GOT3 (cell line): ENCODE measurements around the gene TMCC1.
"Not testable (repeated sequence)": the region's sequence is repeated elsewhere in the genome, so short reads cannot be mapped to it uniquely, and the experiment has no call there.

Source experiments
- DNase-seq: peaks from one replicate; lab custom pipeline; 2025; ENCODE audit warnings: mixed read lengths; lab: John Stamatoyannopoulos, UW

TMCC1 gene

GRCh38 chr3:129622933-129623332 lies 270.6 kb downstream of the TMCC1 start:
- DNase-seq = no peak

GRCh38 chr3:129622226-129622874 lies 271.2 kb downstream of the TMCC1 start:
- DNase-seq = no peak

- DNase-seq = no peak
Measured at GRCh38 chr3:129621626-129622225, 271.8 kb downstream of the TMCC1 start.

GRCh38 chr3:129620828-129621559 lies 272.5 kb downstream of the TMCC1 start:
- no peak for DNase-seq

- DNase-seq = no peak
Measured at GRCh38 chr3:129619726-129620162, 273.8 kb downstream of the TMCC1 start.

GRCh38 chr3:129618901-129619671 lies 274.4 kb downstream of the TMCC1 start:
- DNase-seq = no peak

- DNase-seq = no peak
Measured at GRCh38 chr3:129618186-129618820, 275.2 kb downstream of the TMCC1 start.

- DNase-seq = no peak
Measured at GRCh38 chr3:129617381-129618185, 275.9 kb downstream of the TMCC1 start.

GRCh38 chr3:129616713-129617112 lies 276.8 kb downstream of the TMCC1 start:
- DNase-seq = no peak

GRCh38 chr3:129616291-129616690 lies 277.2 kb downstream of the TMCC1 start:
- DNase-seq = no peak

GRCh38 chr3:129615751-129616281 lies 277.7 kb downstream of the TMCC1 start:
- DNase-seq = no peak

- no peak for DNase-seq
Measured at GRCh38 chr3:129614927-129615363, 278.6 kb downstream of the TMCC1 start.

GRCh38 chr3:129614435-129614834 lies 279.1 kb downstream of the TMCC1 start:
- DNase-seq = no peak

GRCh38 chr3:129613367-129613740 lies 280.2 kb downstream of the TMCC1 start:
- no peak for DNase-seq

- DNase-seq = no peak
Measured at GRCh38 chr3:129612534-129613366, 280.8 kb downstream of the TMCC1 start.

GRCh38 chr3:129611812-129612533 lies 281.5 kb downstream of the TMCC1 start:
- DNase-seq = no peak

GRCh38 chr3:129611446-129611800 lies 282.1 kb downstream of the TMCC1 start:
- DNase-seq = no peak

GRCh38 chr3:129610794-129611445 lies 282.6 kb downstream of the TMCC1 start:
- DNase-seq = not testable (repeated sequence)

- DNase-seq = no peak
Measured at GRCh38 chr3:129610276-129610675, 283.2 kb downstream of the TMCC1 start.
